HG02678 (cell line): ENCODE results near the gene ZNF771.
A peak's percentile ranks its signal among the peaks of the same experiment; 100 is the strongest.

Experiments
- ATAC-seq: cut with Tn5 transposase; IDR thresholded peaks from one replicate; pipeline ENCODE4 v1.9.1; 2021; ENCODE audit warnings: mild to moderate bottlenecking, moderate library complexity; ENCODE audit not compliant: unreplicated experiment

ZNF771 gene

GRCh38 chr16:30397776-30398660, 9.4 kb upstream of the ZNF771 start:
- ATAC-seq: no peak

- ATAC-seq: no peak
Observed at GRCh38 chr16:30398661-30399434, 8.6 kb upstream of the ZNF771 start.

GRCh38 chr16:30399435-30400186, 7.8 kb upstream of the ZNF771 start:
- ATAC-seq: no peak

- no peak for ATAC-seq
Observed at GRCh38 chr16:30401768-30402425, 5.5 kb upstream of the ZNF771 start.

GRCh38 chr16:30406795-30407101, 658 bp upstream of the ZNF771 start:
- peak; percentile 11 for ATAC-seq

GRCh38 chr16:30407804-30408534, 563 bp downstream of the ZNF771 start:
- ATAC-seq: no peak

- ATAC-seq: peak; percentile 51
Observed at GRCh38 chr16:30409125-30410060, 2.0 kb downstream of the ZNF771 start.

GRCh38 chr16:30413112-30413806, 5.9 kb downstream of the ZNF771 start:
- ATAC-seq: no peak

GRCh38 chr16:30414159-30414558, 6.8 kb downstream of the ZNF771 start:
- ATAC-seq: no peak

- no peak for ATAC-seq
Observed at GRCh38 chr16:30416047-30416603, 8.7 kb downstream of the ZNF771 start.

- ATAC-seq: no peak
Observed at GRCh38 chr16:30416624-30417528, 9.5 kb downstream of the ZNF771 start.

GRCh38 chr16:30417529-30418349, 10.3 kb downstream of the ZNF771 start:
- peak; percentile 88 for ATAC-seq

- no peak for ATAC-seq
Observed at GRCh38 chr16:30418350-30419181, 11.2 kb downstream of the ZNF771 start.

- ATAC-seq: no peak
Observed at GRCh38 chr16:30421010-30421409, 13.6 kb downstream of the ZNF771 start.

- no peak for ATAC-seq
Observed at GRCh38 chr16:30428055-30428454, 20.6 kb downstream of the ZNF771 start.

- ATAC-seq: no peak
Observed at GRCh38 chr16:30429418-30429677, 21.9 kb downstream of the ZNF771 start.
